ENCODE data around the gene SLC25A13.

GRCh38 chr7:96266580-96266979 is 55.3 kb downstream of the SLC25A13 start:
- no peak for TF ChIP-seq CTCF (IDR thresholded peaks at IDR 0.05)
- TF ChIP-seq POLR2A (IDR thresholded peaks at IDR 0.05), result no peak
